ENCODE data around the gene SPINT2. TPM values are rescaled to one million over a fixed set of nuclear protein-coding genes. Genes with fewer than 3 reads are reported as not detected.
A peak's percentile ranks its signal among the peaks of the same experiment; 100 is the strongest.

Gene SPINT2
- polyA plus RNA-seq, 2 of the 4 experiments (the other 2 are of a cell fraction): 291 to 343 TPM

DNA sequence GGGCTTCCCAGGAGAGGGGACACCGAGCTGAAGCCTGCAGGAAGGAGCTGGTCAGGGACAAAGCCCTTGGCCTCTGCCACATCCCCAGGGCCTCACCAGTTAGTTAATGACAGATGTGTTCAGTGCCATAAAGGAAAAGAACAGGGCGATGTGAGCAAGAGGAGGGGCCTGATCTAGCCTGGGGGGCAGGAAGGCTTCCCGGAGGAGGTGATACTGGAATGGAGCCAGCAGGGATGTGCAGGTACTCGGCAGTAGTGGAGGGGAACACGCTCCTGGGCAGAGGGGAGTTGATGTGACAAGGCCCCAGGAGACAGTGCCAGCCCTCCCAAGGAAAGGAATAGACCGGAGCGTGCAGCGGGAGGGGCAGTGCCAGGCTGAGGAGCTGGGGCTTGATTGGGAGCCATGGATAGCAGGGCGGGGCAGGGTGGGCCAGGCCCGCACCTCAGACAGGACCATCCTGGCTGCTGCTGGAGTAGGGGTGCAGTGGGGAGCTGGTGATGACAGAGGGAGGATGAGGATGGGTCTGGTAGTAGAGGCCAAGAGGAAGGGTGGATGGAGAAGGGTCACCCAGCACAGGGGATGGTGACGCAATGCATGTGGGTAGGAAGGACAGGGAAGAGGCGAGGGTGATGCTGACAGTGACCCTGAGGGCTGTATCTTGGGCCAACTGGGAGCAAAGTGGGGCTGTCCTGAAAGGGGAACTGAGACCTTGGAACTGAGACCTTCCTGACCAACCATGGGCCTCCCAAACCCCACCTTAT lies 43.8 kb downstream of the SPINT2 start:
- DNase-seq (ENCODE audit: low read depth in 1 of 2, low spot score in 1 of 2) (no peak), ATAC-seq (no peak), FAIRE-seq (no peak)
- Histone ChIP-seq H3K4me2 (no peak overlapping the region), H3K27ac (peak overlapping the region in 1 of 2 experiments; percentile 4; a peak in 2 of 6 replicates), H3K9me3 (no peaks in the 10 kb centered on the region), H3K4me3 (no peak overlapping the region), H3K4me1 (peaks cover 19% of the 10 kb centered on the region)
- 82% methylated on average over 11 of the region's 12 CpGs for WGBS (ENCODE audit: missing lambda C conversion rate)
- POLR2A ChIA-PET: no interaction called here
- CTCF ChIA-PET: interaction anchor here (1.0 to 10.1 kb wide), 7 partner anchors 12 to 406 kb away, joined by 3 to 76 read pairs (median 6); partner anchors contain the start of genes CATSPERG and KCNK6
- TF ChIP-seq KDM5A (IDR thresholded peaks at IDR 0.05) (no peak), POLR2A (IDR thresholded peaks at IDR 0.05; ENCODE audit: low read length) (peak; percentile 10; the same call in 1 of the 2 replicates), JUN (IDR thresholded peaks at IDR 0.05) (no peak; a peak in 1 of 5 replicates), GATA3 (IDR thresholded peaks at IDR 0.05; ENCODE audit: borderline replicate concordance) (no peak), FOXS1 (CRISPR knock-in tag; IDR thresholded peaks at IDR 0.05) (no peak), RNF2 (IDR thresholded peaks at IDR 0.05; ENCODE audit: borderline replicate concordance, low read depth) (no peak), TFCP2L1 (CRISPR knock-in tag; IDR thresholded peaks at IDR 0.05) (no peak), RARB (CRISPR knock-in tag; IDR thresholded peaks at IDR 0.05) (no peak), ZFP36 (IDR thresholded peaks at IDR 0.05; ENCODE audit: borderline replicate concordance, partially characterized antibody) (peak; percentile 78), HDAC2 (IDR thresholded peaks at IDR 0.05) (no peak), CEBPB (IDR thresholded peaks at IDR 0.05) (peak; percentile 65 to 88; a peak in 3 of 4 replicates), FOSB (CRISPR knock-in tag; IDR thresholded peaks at IDR 0.05) (no peak)
- TF ChIP-seq, protein P1, sequence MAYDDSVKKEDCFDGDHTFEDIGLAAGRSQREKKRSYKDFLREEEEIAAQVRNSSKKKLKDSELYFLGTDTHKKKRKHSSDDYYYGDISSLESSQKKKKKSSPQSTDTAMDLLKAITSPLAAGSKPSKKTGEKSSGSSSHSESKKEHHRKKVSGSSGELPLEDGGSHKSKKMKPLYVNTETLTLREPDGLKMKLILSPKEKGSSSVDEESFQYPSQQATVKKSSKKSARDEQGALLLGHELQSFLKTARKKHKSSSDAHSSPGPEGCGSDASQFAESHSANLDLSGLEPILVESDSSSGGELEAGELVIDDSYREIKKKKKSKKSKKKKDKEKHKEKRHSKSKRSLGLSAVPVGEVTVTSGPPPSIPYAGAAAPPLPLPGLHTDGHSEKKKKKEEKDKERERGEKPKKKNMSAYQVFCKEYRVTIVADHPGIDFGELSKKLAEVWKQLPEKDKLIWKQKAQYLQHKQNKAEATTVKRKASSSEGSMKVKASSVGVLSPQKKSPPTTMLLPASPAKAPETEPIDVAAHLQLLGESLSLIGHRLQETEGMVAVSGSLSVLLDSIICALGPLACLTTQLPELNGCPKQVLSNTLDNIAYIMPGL (CRISPR knock-in tag; IDR thresholded peaks at IDR 0.05; ENCODE audit: borderline replicate concordance): no peak
- TF ChIP-seq, protein P2, sequence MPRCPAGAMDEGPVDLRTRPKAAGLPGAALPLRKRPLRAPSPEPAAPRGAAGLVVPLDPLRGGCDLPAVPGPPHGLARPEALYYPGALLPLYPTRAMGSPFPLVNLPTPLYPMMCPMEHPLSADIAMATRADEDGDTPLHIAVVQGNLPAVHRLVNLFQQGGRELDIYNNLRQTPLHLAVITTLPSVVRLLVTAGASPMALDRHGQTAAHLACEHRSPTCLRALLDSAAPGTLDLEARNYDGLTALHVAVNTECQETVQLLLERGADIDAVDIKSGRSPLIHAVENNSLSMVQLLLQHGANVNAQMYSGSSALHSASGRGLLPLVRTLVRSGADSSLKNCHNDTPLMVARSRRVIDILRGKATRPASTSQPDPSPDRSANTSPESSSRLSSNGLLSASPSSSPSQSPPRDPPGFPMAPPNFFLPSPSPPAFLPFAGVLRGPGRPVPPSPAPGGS (IDR thresholded peaks at IDR 0.05): 0 out of 3 replicates have a peak, but pooled peaks have one; percentile 4
- TF ChIP-seq, protein P3, sequence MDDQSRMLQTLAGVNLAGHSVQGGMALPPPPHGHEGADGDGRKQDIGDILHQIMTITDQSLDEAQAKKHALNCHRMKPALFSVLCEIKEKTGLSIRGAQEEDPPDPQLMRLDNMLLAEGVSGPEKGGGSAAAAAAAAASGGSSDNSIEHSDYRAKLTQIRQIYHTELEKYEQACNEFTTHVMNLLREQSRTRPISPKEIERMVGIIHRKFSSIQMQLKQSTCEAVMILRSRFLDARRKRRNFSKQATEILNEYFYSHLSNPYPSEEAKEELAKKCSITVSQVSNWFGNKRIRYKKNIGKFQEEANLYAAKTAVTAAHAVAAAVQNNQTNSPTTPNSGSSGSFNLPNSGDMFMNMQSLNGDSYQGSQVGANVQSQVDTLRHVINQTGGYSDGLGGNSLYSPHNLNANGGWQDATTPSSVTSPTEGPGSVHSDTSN (IDR thresholded peaks at IDR 0.05): peak; percentile 64

DNA sequence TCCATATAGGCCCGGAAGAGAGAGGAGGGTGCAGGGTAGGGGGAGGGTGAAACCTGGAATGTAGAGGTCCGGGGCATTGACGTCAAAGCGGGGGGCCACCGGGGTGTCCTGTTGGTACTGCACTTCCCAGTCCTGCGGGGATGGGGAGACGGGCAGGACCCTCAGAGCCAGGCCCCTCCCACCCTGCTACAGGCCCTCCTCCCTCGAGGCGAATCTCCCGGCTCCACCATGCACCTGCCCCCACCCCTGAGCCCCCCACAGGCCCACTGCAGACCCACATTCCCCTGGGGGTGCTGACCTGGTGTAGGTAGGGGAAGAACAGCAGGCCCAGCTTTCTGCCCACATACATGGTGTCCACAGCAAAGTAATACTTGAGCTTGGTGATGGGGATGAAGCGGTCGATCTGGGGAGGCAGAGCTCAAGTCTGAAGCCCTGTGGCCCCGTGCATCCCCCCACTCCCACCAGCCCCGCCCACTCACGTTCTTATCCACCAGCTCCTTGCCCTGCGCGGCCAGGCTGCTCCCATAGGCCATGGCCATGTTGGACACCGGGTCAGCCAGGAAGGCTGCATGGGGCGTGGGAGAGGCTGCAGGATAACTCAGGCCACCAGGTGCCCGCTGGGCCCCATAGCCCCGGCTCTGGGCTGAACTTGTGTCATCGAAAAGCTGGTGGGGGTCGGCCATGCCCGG lies 44.7 kb downstream of the SPINT2 start:
- FAIRE-seq (no peak), DNase-seq (ENCODE audit: low read depth in 1 of 2, low spot score in 1 of 2) (no peak), ATAC-seq (no peak)
- 86% methylated on average over 24 of the region's 24 CpGs for WGBS (ENCODE audit: missing lambda C conversion rate)
- H3K4me2 ChIP-seq: no peak overlapping the region
- H3K4me1 ChIP-seq: peaks cover 15% of the 10 kb centered on the region
- TF ChIP-seq TP53 (CRISPR knock-in tag; IDR thresholded peaks at IDR 0.05) (0 out of 2 replicates have a peak, but pooled peaks have one; percentile 53), CHD2 (IDR thresholded peaks at IDR 0.05; ENCODE audit: low read length, partially characterized antibody) (no peak), HEYL (CRISPR knock-in tag; IDR thresholded peaks at IDR 0.05) (no peak), CEBPB (IDR thresholded peaks at IDR 0.05) (no peak), HOXB13 (CRISPR knock-in tag; IDR thresholded peaks at IDR 0.05; ENCODE audit: low read depth) (no peak), POLR2AphosphoS2 (conservative IDR thresholded peaks at IDR 0.05; ENCODE audit: low read length) (peak; percentile 22; the same call in 1 of the 2 replicates), POLR2A (IDR thresholded peaks at IDR 0.05; ENCODE audit: low read length) (peak; percentile 8; the same call in 1 of the 2 replicates), HOXB5 (CRISPR knock-in tag; IDR thresholded peaks at IDR 0.05) (no peak)
- TF ChIP-seq, protein P3 (IDR thresholded peaks at IDR 0.05): peak; percentile 41; the same call in 1 of the 2 replicates
- ChIA-PET POLR2A (interaction anchor here (0.5 to 0.7 kb wide), 2 partner anchors 31 to 485 kb away, joined by 3 to 19 read pairs; no protein-coding TSS in a partner anchor), CTCF (interaction anchor here (0.5 to 10.1 kb wide), 7 partner anchors 25 to 407 kb away, joined by 3 to 76 read pairs (median 15); partner anchors contain the start of genes CATSPERG and PPP1R14A)
- 0 out of 6 replicates have a peak overlapping the region, but pooled peaks of 1 of the 2 experiments have one; percentile 1 for H3K27ac ChIP-seq
- no peaks in the 10 kb centered on the region for H3K9me3 ChIP-seq
- no peak overlapping the region for H3K4me3 ChIP-seq
